Measurements from ENCODE around the gene ACO1.
"Not testable (repeated sequence)": the region's sequence is repeated elsewhere in the genome, so short reads cannot be mapped to it uniquely, and the experiment has no call there.

The ACO1 gene

GRCh38 chr9:32353476-32353875 lies 31.0 kb upstream of the ACO1 start:
- not testable (repeated sequence) for H3K27ac ChIP-seq (ENCODE audit: low read depth, low read length); H3K9ac ChIP-seq (ENCODE audit: low read length); H3K4me3 ChIP-seq (ENCODE audit: low read depth in 1 of 2, low read length in 2 of 2); H3K36me3 ChIP-seq (ENCODE audit: insufficient read depth, low read length); H3K9me3 ChIP-seq (ENCODE audit: low read length); H3K27me3 ChIP-seq (ENCODE audit: control insufficient read depth in 1 of 2, insufficient read depth in 2 of 2, low read length in 2 of 2); H3K4me1 ChIP-seq (ENCODE audit: insufficient read depth, low read length)

- Histone ChIP-seq H3K27me3 (ENCODE audit: control insufficient read depth in 1 of 2, insufficient read depth in 2 of 2, low read length in 2 of 2) (no peaks in the 10 kb centered on the region), H3K9ac (ENCODE audit: low read length) (no peak overlapping the region), H3K4me3 (ENCODE audit: low read depth in 1 of 2, low read length in 2 of 2) (no peak overlapping the region), H3K36me3 (ENCODE audit: insufficient read depth, low read length) (no peaks in the 10 kb centered on the region), H3K9me3 (ENCODE audit: low read length) (no peaks in the 10 kb centered on the region), H3K4me1 (ENCODE audit: insufficient read depth, low read length) (no peaks in the 10 kb centered on the region), H3K27ac (ENCODE audit: low read depth, low read length) (no peak overlapping the region)
Observed at GRCh38 chr9:32359452-32359851, 25.0 kb upstream of the ACO1 start.

DNA sequence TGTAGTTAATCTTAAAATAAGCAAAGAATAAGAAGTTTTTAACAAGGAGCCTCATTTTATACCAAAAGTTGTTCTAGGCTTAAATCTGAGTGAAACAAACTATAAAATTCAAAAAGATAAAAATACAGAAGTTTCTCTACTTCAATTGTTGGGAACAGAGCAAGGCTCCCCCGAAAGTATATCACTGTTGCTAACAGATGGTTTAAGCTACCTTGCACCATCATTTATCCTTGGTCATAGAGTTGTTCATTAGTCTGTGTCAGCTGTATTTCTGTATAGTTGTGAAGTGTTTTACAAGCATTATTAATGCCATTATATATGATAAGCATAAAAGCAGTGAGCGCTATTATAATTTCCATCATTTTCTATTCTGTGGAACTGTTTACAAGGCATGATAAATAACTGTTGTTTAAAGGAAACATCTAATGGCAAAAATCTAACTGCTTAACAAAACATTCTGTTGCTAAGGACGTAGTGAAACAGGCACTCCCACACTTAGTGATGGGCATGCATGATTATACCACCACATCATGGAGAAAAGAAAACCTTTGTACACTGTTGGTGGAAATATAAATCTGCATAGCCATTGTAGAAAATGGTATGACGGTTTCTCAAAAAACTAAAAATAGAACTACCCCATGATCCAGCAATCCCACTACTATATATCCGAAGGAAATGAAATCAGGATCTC lies 23.3 kb upstream of the ACO1 start:
- Histone ChIP-seq H3K27me3 (ENCODE audit: control insufficient read depth in 1 of 2, insufficient read depth in 2 of 2, low read length in 2 of 2) (no peaks in the 10 kb centered on the region), H3K9me3 (ENCODE audit: low read length) (no peaks in the 10 kb centered on the region), H3K9ac (ENCODE audit: low read length) (no peak overlapping the region), H3K4me1 (ENCODE audit: insufficient read depth, low read length) (no peaks in the 10 kb centered on the region), H3K36me3 (ENCODE audit: insufficient read depth, low read length) (no peaks in the 10 kb centered on the region), H3K27ac (ENCODE audit: low read depth, low read length) (no peak overlapping the region), H3K4me3 (ENCODE audit: low read depth in 1 of 2, low read length in 2 of 2) (no peak overlapping the region)

DNA sequence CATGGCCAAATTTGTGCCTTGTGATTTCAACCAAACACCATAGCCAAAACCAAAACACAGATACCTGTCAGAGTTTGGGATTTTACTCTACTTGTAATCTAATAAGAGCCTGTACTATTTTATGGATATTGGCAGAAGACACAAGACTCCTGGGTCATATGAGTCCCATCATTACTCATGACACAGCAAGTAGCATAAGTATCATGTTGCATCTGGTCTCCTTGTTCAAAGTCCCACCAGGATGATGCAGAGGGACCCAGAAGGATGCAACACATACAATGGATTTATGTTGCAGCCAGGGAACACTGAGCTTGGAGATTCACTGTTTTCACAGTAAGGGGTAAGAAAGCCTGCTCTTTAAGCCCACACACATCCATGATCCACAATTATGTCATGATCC lies 13.2 kb upstream of the ACO1 start:
- Histone ChIP-seq H3K27me3 (ENCODE audit: control insufficient read depth in 1 of 2, insufficient read depth in 2 of 2, low read length in 2 of 2) (no peaks in the 10 kb centered on the region), H3K36me3 (ENCODE audit: insufficient read depth, low read length) (no peaks in the 10 kb centered on the region), H3K9ac (ENCODE audit: low read length) (no peak overlapping the region), H3K9me3 (ENCODE audit: low read length) (no peaks in the 10 kb centered on the region), H3K4me3 (ENCODE audit: low read depth in 1 of 2, low read length in 2 of 2) (no peak overlapping the region), H3K27ac (ENCODE audit: low read depth, low read length) (no peak overlapping the region), H3K4me1 (ENCODE audit: insufficient read depth, low read length) (no peaks in the 10 kb centered on the region)

GRCh38 chr9:32371679-32372078 lies 12.8 kb upstream of the ACO1 start:
- Histone ChIP-seq H3K27ac (ENCODE audit: low read depth, low read length) (no peak overlapping the region), H3K4me1 (ENCODE audit: insufficient read depth, low read length) (no peaks in the 10 kb centered on the region), H3K9me3 (ENCODE audit: low read length) (no peaks in the 10 kb centered on the region), H3K9ac (ENCODE audit: low read length) (no peak overlapping the region), H3K36me3 (ENCODE audit: insufficient read depth, low read length) (no peaks in the 10 kb centered on the region), H3K27me3 (ENCODE audit: control insufficient read depth in 1 of 2, insufficient read depth in 2 of 2, low read length in 2 of 2) (no peaks in the 10 kb centered on the region), H3K4me3 (ENCODE audit: low read depth in 1 of 2, low read length in 2 of 2) (no peak overlapping the region)

DNA sequence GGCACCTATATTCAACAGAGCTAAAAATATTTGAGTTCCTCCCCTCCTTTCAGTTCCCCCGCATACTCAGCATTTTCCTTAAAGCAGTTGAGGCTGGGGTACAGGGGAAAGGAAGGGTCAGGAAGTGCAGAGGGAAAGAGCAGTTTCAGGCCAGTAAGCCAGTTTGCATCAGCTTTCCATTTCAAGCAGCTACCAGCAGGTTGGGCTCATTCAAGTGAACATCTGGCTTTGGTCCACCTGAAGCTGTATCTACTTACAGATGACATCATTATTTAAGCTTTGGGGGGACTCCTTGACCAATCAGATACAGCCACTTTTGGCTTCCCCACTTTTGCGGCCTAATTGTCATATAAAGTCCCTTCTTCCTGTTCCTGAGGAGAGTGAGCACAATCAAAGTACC lies 8.2 kb upstream of the ACO1 start:
- Histone ChIP-seq H3K27ac (ENCODE audit: low read depth, low read length) (no peak overlapping the region), H3K4me3 (ENCODE audit: low read depth in 1 of 2, low read length in 2 of 2) (no peak overlapping the region)

GRCh38 chr9:32378496-32378895 lies 5.9 kb upstream of the ACO1 start:
- Histone ChIP-seq H3K4me3 (ENCODE audit: low read depth in 1 of 2, low read length in 2 of 2) (no peak overlapping the region), H3K9me3 (ENCODE audit: low read length) (no peaks in the 10 kb centered on the region), H3K27me3 (ENCODE audit: control insufficient read depth in 1 of 2, insufficient read depth in 2 of 2, low read length in 2 of 2) (no peaks in the 10 kb centered on the region), H3K27ac (ENCODE audit: low read depth, low read length) (no peak overlapping the region), H3K9ac (ENCODE audit: low read length) (no peak overlapping the region), H3K4me1 (ENCODE audit: insufficient read depth, low read length) (peaks cover 10% of the 10 kb centered on the region), H3K36me3 (ENCODE audit: insufficient read depth, low read length) (no peaks in the 10 kb centered on the region)

More for the DNA sequence above, 8.2 kb upstream of the ACO1 start:
- peaks cover 9% of the 10 kb centered on the region for H3K4me1 ChIP-seq (ENCODE audit: insufficient read depth, low read length)
- no peak overlapping the region for H3K9ac ChIP-seq (ENCODE audit: low read length)
- H3K27me3 ChIP-seq (ENCODE audit: control insufficient read depth in 1 of 2, insufficient read depth in 2 of 2, low read length in 2 of 2), result no peaks in the 10 kb centered on the region
- H3K36me3 ChIP-seq (ENCODE audit: insufficient read depth, low read length), result no peaks in the 10 kb centered on the region
- H3K9me3 ChIP-seq (ENCODE audit: low read length), result no peaks in the 10 kb centered on the region

DNA sequence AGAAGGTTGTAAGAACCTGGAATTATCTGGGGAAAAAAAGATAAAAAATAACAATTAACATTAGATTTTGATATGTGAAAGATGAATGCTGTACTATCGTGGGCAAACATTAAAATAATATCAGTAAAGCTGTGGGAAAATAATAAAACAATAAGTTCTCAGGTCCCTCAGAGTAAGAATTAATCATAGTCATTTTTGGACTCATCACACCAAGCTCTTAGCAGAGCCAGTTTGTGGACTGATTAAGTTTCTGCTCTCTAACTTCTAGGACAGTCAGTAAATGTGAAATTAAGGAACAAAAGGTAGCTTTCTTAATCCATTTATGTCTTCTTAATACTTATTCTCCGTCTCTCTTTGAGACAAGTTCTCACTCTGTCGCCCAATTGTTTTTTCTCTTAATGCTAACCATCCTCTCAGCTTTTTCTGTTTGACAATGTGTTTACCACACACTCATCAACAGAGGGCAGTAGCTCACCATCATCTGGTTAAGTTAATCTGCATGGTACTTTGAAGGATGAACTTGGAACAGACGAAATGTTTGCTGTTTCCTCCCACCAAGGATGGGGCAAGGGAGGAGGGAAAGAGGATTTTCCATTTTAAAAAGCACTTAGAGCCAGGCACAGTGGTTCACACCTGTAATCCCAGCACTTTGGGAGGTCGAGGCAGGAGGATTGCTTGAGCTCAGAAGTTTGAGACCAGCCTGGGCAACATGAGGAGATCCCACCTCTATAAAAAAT lies 5.3 kb upstream of the ACO1 start:
- peaks cover 13% of the 10 kb centered on the region for H3K4me1 ChIP-seq (ENCODE audit: insufficient read depth, low read length)
- H3K27me3 ChIP-seq (ENCODE audit: control insufficient read depth in 1 of 2, insufficient read depth in 2 of 2, low read length in 2 of 2), result no peaks in the 10 kb centered on the region
- H3K9me3 ChIP-seq (ENCODE audit: low read length), result no peaks in the 10 kb centered on the region
- no peak overlapping the region for H3K4me3 ChIP-seq (ENCODE audit: low read depth in 1 of 2, low read length in 2 of 2)
- no peak overlapping the region for H3K27ac ChIP-seq (ENCODE audit: low read depth, low read length)
- no peaks in the 10 kb centered on the region for H3K36me3 ChIP-seq (ENCODE audit: insufficient read depth, low read length)
- H3K9ac ChIP-seq (ENCODE audit: low read length), result no peak overlapping the region

DNA sequence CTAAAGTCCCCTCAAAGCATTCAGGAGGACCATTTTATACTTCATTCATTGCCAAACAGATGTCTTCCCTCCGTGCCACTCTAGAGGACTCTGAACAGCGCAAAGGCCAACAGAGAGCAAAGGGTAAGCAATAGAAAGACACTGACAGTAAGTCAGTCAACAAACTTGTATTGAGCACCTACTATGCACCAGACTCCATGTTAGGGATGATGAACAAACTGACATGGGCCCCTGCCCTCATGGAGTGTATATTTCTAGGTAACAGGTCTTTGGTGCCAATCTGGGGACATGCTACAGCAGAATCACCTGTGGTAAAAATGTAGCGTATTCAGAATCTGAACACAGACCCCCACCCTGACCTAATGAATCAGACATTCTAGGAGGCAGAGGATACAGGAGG lies 3.5 kb upstream of the ACO1 start:
- no peak overlapping the region for H3K27ac ChIP-seq (ENCODE audit: low read depth, low read length)
- H3K27me3 ChIP-seq (ENCODE audit: control insufficient read depth in 1 of 2, insufficient read depth in 2 of 2, low read length in 2 of 2), result no peaks in the 10 kb centered on the region
- H3K36me3 ChIP-seq (ENCODE audit: insufficient read depth, low read length), result no peaks in the 10 kb centered on the region
- peaks cover 19% of the 10 kb centered on the region for H3K4me1 ChIP-seq (ENCODE audit: insufficient read depth, low read length)
- H3K4me3 ChIP-seq (ENCODE audit: low read depth in 1 of 2, low read length in 2 of 2), result no peak overlapping the region
- no peaks in the 10 kb centered on the region for H3K9me3 ChIP-seq (ENCODE audit: low read length)
- no peak overlapping the region for H3K9ac ChIP-seq (ENCODE audit: low read length)

DNA sequence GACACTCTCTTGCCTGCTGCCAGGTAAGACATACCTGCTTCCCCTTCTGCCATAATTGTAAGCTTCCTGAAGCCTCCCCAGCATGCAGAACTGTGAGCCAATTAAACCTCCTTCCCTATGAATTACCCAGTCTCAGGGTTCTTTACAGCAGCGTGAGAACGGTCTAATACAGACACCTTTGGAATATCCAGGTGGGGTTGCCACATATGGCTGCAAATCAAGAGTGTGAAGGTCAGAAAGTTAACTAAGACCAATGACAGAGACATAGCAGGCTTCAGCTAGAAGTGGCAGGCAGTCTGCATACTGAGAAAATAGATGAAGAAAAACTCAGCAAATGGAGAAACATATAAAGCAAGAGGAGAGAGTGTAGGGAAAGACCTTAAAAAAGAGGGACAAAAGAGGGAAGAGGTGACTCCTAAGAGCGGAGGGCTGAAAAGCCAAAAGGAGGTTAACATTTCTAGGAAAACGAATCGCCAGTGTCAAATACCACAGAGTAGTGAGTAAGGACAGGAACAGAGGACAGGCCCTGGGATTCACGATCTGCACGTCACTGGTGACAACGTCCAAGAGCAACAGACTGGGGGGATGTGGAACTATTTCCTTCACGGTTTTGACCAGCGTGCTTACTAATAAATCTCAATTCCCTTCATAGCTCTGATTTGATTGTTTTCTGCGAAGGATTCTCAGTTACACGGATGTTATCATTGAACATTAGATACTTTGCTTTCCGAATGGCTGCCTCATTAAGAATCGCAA lies 1.7 kb upstream of the ACO1 start:
- H3K4me1 ChIP-seq (ENCODE audit: insufficient read depth, low read length), result peaks cover 30% of the 10 kb centered on the region
- H3K9me3 ChIP-seq (ENCODE audit: low read length), result no peaks in the 10 kb centered on the region
- H3K9ac ChIP-seq (ENCODE audit: low read length), result no peak overlapping the region
- H3K4me3 ChIP-seq (ENCODE audit: low read depth in 1 of 2, low read length in 2 of 2), result no peak overlapping the region
- no peak overlapping the region for H3K27ac ChIP-seq (ENCODE audit: low read depth, low read length)
- no peaks in the 10 kb centered on the region for H3K27me3 ChIP-seq (ENCODE audit: control insufficient read depth in 1 of 2, insufficient read depth in 2 of 2, low read length in 2 of 2)
- peaks cover 5% of the 10 kb centered on the region for H3K36me3 ChIP-seq (ENCODE audit: insufficient read depth, low read length)

GRCh38 chr9:32384002-32384363 lies 460 bp upstream of the ACO1 start:
- Histone ChIP-seq H3K4me3 (ENCODE audit: low read depth in 1 of 2, low read length in 2 of 2) (peak overlapping the region; percentile 81 to 100), H3K9me3 (ENCODE audit: low read length) (no peaks in the 10 kb centered on the region), H3K27me3 (ENCODE audit: control insufficient read depth in 1 of 2, insufficient read depth in 2 of 2, low read length in 2 of 2) (no peaks in the 10 kb centered on the region), H3K9ac (ENCODE audit: low read length) (no peak overlapping the region), H3K4me1 (ENCODE audit: insufficient read depth, low read length) (peaks cover 25% of the 10 kb centered on the region), H3K36me3 (ENCODE audit: insufficient read depth, low read length) (peaks cover 5% of the 10 kb centered on the region), H3K27ac (ENCODE audit: low read depth, low read length) (peak overlapping the region; percentile 80)

All from muscle layer of colon (tissue), 2 donors.